CD4-positive, CD25-positive, alpha-beta regulatory T cell (primary cell): Measurements from ENCODE around the gene MON1A. TPM values are rescaled to one million over a fixed set of nuclear protein-coding genes. Genes with fewer than 3 reads are reported as not detected.
"Not testable (repeated sequence)": the region's sequence is repeated elsewhere in the genome, so short reads cannot be mapped to it uniquely, and the experiment has no call there.

Experiments used
- ATAC-seq, 2 donors: fragments of 150-1000 bp; cut with Tn5 transposase; one replicate each; pipeline ENCODE4 v1.10.0; 2021; ENCODE audit warnings: low read depth in 2 of 2, moderate number of reproducible peaks in 2 of 2, moderate library complexity in 1 of 2
- DNase-seq, 3 donors: peaks; one replicate each; pipeline versions ENCODE4 v3.0.0 to v3.0.0-alpha.2; 2012 to 2022; ENCODE audit warnings: mixed read lengths in 1 of 3
- H3K27ac ChIP-seq: one replicate; pipeline ENCODE4 v1.7.0; 2013; ENCODE audit warnings: mild to moderate bottlenecking, low read length; ENCODE audit not compliant: insufficient read depth, poor library complexity, severe bottlenecking
- H3K27me3 ChIP-seq: one replicate; pipeline ENCODE4 v1.7.0; 2013; ENCODE audit warnings: low read length; ENCODE audit not compliant: control insufficient read depth, insufficient read depth
- H3K36me3 ChIP-seq: one replicate; pipeline ENCODE4 v1.7.0; 2013; ENCODE audit warnings: mild to moderate bottlenecking, low read length, moderate library complexity; ENCODE audit not compliant: control insufficient read depth, insufficient read depth
- H3K4me1 ChIP-seq: 2 replicates; pipeline ENCODE4 v1.7.0; 2013; ENCODE audit warnings: mild to moderate bottlenecking, low read length; ENCODE audit not compliant: insufficient read depth, control insufficient read depth, poor library complexity, severe bottlenecking
- H3K4me3 ChIP-seq: one replicate; pipeline ENCODE4 v1.7.0; 2013; ENCODE audit warnings: low read depth, mild to moderate bottlenecking, low read length, moderate library complexity
- H3K9me3 ChIP-seq, 2 experiments: 1 replicate in 1 of 2; 2 replicates in 1 of 2; pipeline ENCODE4 v1.7.0; 2013; ENCODE audit warnings: low read length in 2 of 2, mild to moderate bottlenecking in 1 of 2, moderate library complexity in 1 of 2; ENCODE audit not compliant: control insufficient read depth in 2 of 2
- H3K27ac Mint-ChIP-seq, 3 donors: one replicate each; pipeline ENCODE4 v1.8.0; 2020 to 2022; ENCODE audit warnings: mild to moderate bottlenecking in 3 of 3, mixed read lengths in 3 of 3, moderate library complexity in 2 of 3
- H3K27me3 Mint-ChIP-seq: one replicate; pipeline ENCODE4 v1.8.0; 2022; ENCODE audit warnings: mild to moderate bottlenecking, mixed read lengths
- H3K36me3 Mint-ChIP-seq: one replicate; pipeline ENCODE4 v1.8.0; 2020; ENCODE audit warnings: mixed read lengths
- H3K4me1 Mint-ChIP-seq, 4 donors: one replicate each; pipeline ENCODE4 v1.8.0; 2020 to 2022; ENCODE audit warnings: mixed read lengths in 4 of 4, mild to moderate bottlenecking in 1 of 4
- H3K4me3 Mint-ChIP-seq, 4 donors: one replicate each; pipeline ENCODE4 v1.8.0; 2020 to 2022; ENCODE audit warnings: mild to moderate bottlenecking in 4 of 4, mixed read lengths in 4 of 4, moderate library complexity in 3 of 4
- H3K9me3 Mint-ChIP-seq, 7 donors: one replicate each; pipeline ENCODE4 v1.8.0; 2020 to 2022; ENCODE audit warnings: mixed read lengths in 7 of 7, mild to moderate bottlenecking in 3 of 7, moderate library complexity in 2 of 7
- polyA plus RNA-seq, 4 donors: library from polyadenylated mRNA; unstranded; fragments of 300-500 nt; fragmentation: Illumina TruSeq; gene quantifications; one replicate each; pipeline ENCODE4 v1.2.3, GENCODE V29; 2021
- total RNA-seq: library from RNA; stranded (reverse); gene quantifications from one replicate; pipeline ENCODE4 v1.2.3, GENCODE V29; 2022

MON1A gene
- total and polyA plus RNA-seq, 5 donors from 2014 or later, result 4.7 to 20.1 (median 19.2) TPM

DNA sequence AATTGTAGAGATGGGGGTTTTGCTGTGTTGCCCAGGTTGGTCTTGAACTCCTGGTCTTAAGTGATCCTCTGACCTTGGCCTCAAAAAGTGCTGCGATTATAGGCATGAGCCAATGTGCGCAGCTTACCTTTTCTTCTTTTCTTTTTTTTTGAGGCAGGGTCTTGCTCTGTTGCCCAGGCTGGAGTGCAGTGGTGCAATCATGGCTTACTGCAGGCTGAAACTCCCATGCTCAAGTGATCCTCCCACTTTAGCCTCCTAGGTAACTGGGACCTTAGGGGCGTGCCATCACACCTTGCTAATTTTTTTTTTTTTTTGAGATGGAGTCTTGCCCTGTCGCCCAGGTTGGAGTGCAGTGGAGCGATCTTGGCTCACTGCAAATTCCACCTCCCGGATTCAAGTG, 23.3 kb upstream of the MON1A start:
- Histone ChIP-seq H3K4me1 (peaks cover 4% of the 10 kb centered on the region), H3K9me3 (no peaks in the 10 kb centered on the region), H3K27me3 (no peaks in the 10 kb centered on the region), H3K36me3 (no peaks in the 10 kb centered on the region), H3K4me3 (no peak overlapping the region), H3K27ac (no peak overlapping the region)
- no peak overlapping the region for H3K4me3 Mint-ChIP-seq
- no peak overlapping the region for H3K27ac Mint-ChIP-seq
- ATAC-seq (no peak), DNase-seq (no peak)
- peaks cover 7% of the 10 kb centered on the region for H3K36me3 Mint-ChIP-seq
- H3K9me3 Mint-ChIP-seq, result peaks cover 0 to 1% (median 0%) of the 10 kb centered on the region in 7 donors
- H3K27me3 Mint-ChIP-seq, result no peaks in the 10 kb centered on the region
- peaks cover 0 to 39% (median 22%) of the 10 kb centered on the region in 4 donors for H3K4me1 Mint-ChIP-seq

DNA sequence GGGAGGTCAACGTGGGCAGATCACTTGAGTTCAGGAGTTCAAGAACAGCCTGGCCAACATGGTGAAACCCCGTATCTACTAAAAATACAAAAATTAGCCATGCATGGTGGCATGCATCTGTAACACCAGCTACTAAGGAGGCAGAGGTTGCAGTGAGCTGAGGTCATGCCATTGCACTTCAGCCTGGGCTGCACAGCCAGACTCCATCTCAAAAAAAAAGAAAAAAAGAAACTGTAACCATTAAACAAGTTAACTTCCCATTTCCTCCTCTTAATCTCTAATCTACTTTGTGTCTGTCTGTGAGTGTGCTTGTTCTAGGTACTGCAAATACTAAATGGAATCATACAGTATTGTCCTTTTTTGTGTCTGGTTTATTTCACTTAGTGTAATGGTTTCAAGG, 13.0 kb upstream of the MON1A start:
- H3K4me3 Mint-ChIP-seq, result peak overlapping the region; percentile 15 to 98 (median 53)
- peaks cover 12% of the 10 kb centered on the region for H3K36me3 Mint-ChIP-seq
- H3K27ac ChIP-seq, result no peak overlapping the region

GRCh38 chr3:49940667-49941249, 11.1 kb upstream of the MON1A start:
- Mint-ChIP-seq H3K36me3 (peaks cover 9% of the 10 kb centered on the region), H3K4me3 (peak overlapping the region; percentile 98 to 100 (median 99)), H3K27me3 (peaks cover 7% of the 10 kb centered on the region), H3K4me1 (peaks cover 8 to 45% (median 21%) of the 10 kb centered on the region in 4 donors), H3K9me3 (peaks cover 0 to 4% (median 0%) of the 10 kb centered on the region in 7 donors), H3K27ac (peak overlapping the region; percentile 91 to 98 (median 97))
- peak overlapping the region; percentile 82 for H3K4me3 ChIP-seq
- peaks cover under 1% of the 10 kb centered on the region for H3K36me3 ChIP-seq
- ATAC-seq, result no peak
- H3K4me1 ChIP-seq, result peaks cover 27% of the 10 kb centered on the region
- H3K9me3 ChIP-seq, result no peaks in the 10 kb centered on the region
- peak overlapping the region; percentile 98 for H3K27ac ChIP-seq
- no peaks in the 10 kb centered on the region for H3K27me3 ChIP-seq
- no peak for DNase-seq

More for the DNA sequence above, 13.0 kb upstream of the MON1A start:
- Histone ChIP-seq H3K27me3 (no peaks in the 10 kb centered on the region), H3K4me1 (peaks cover 27% of the 10 kb centered on the region), H3K9me3 (no peaks in the 10 kb centered on the region), H3K4me3 (peak overlapping the region; percentile 57), H3K36me3 (peaks cover 6% of the 10 kb centered on the region)
- DNase-seq, result no peak
- peaks cover 7% of the 10 kb centered on the region for H3K27me3 Mint-ChIP-seq
- ATAC-seq, result no peak
- peaks cover 0 to 4% (median 0%) of the 10 kb centered on the region in 7 donors for H3K9me3 Mint-ChIP-seq
- peak overlapping the region in 1 of 3 donors; percentile 47 for H3K27ac Mint-ChIP-seq
- H3K4me1 Mint-ChIP-seq, result peaks cover 8 to 56% (median 24%) of the 10 kb centered on the region in 4 donors

DNA sequence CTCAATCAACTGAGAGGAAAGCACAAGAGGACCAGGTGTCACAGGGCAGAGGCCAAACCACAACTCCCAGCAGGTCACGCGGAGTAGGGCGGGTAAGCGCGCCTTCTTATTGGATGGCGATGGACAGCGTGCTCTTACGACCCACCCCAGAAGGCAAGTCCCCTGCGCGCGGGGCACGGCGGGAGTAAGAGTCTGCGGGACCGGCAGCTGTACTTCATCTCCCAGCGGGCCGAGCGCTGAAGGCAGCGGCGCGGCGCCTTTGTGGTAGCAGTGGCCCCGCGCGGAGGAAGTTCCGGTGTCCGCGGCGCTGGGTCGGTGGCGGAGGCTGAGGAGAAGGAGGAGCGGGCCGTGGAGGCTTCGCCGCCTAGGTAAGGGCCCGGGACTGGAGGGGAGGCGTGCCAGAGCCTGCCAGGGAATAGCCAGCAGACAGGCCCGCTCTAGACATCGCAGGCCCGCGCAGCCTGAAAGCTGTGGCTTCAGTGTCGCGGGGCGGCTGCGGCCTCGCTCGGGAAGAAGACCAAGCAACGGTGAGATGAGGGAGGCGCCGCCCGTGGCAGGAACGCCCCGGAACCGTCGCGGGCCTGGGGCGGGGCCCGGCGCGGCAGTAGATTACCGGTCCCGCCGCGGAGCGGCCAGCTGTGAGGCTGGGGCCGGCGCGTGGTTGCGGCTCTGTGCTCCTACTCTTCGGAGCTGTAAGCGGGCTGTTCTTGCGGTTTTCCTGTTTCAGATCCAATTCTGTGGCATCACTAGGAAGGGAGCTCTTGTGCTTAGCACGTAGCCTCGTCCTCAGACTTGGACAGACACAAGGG, 10.5 kb upstream of the MON1A start, which contains the start of gene RBM6:
Gene RBM6 (plus strand): TSS at position 293 of the 809 bp plus-strand sequence. CDS start 22,492 bp downstream, outside the sequence.
- Mint-ChIP-seq H3K27me3 (peaks cover 7% of the 10 kb centered on the region), H3K27ac (peak within 1 kb of the TSS; percentile 91 to 98 (median 97)), H3K4me1 (peaks cover 8 to 40% (median 21%) of the 10 kb centered on the region in 4 donors), H3K36me3 (peaks cover 9% of the 10 kb centered on the region), H3K4me3 (peak within 1 kb of the TSS; percentile 98 to 100 (median 99)), H3K9me3 (peaks cover 0 to 4% (median 0%) of the 10 kb centered on the region in 7 donors)
- H3K4me3 ChIP-seq, result peak within 1 kb of the TSS; percentile 82
- H3K4me1 ChIP-seq, result peaks cover 27% of the 10 kb centered on the region
- H3K36me3 ChIP-seq, result no peaks in the 10 kb centered on the region
- ATAC-seq (peak; percentile 98), DNase-seq (peak; percentile 91 to 99 (median 94))
- peak within 1 kb of the TSS; percentile 98 for H3K27ac ChIP-seq
- no peaks in the 10 kb centered on the region for H3K27me3 ChIP-seq
- H3K9me3 ChIP-seq, result no peaks in the 10 kb centered on the region

DNA sequence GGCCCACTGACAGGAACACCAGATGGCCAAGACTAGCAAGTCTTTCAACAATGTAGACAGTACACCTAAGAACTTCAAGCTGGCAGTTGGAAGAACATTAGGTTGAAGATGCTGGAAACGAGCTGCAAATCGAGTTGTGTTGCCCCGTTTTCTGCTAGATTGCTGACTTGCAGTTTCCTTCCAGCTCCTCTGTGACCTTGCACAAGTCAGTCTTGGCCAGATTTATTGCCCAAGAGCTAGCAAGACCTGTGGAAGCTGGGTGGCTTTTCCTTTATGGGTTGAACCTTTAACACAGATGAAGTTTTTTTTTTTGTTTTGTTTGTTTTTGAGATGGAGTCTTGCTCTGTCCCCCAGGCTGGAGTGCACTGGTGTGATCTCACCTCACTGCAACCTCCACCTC, 7.5 kb upstream of the MON1A start:
- H3K27ac ChIP-seq, result no peak overlapping the region
- H3K36me3 ChIP-seq, result no peaks in the 10 kb centered on the region
- H3K4me1 Mint-ChIP-seq, result peaks cover 0 to 25% (median 9%) of the 10 kb centered on the region in 4 donors
- peaks cover 0 to 1% (median 0%) of the 10 kb centered on the region in 7 donors for H3K9me3 Mint-ChIP-seq
- H3K27me3 Mint-ChIP-seq, result peaks cover 7% of the 10 kb centered on the region
- peak overlapping the region in 1 of 4 donors; percentile 52 for H3K4me3 Mint-ChIP-seq
- H3K36me3 Mint-ChIP-seq, result no peaks in the 10 kb centered on the region
- ATAC-seq (no peak), DNase-seq (no peak)
- H3K4me1 ChIP-seq, result peaks cover 20% of the 10 kb centered on the region
- no peak overlapping the region for H3K27ac Mint-ChIP-seq
- no peaks in the 10 kb centered on the region for H3K9me3 ChIP-seq
- H3K4me3 ChIP-seq, result no peak overlapping the region
- no peaks in the 10 kb centered on the region for H3K27me3 ChIP-seq

- ATAC-seq, H3K9me3 Mint-ChIP-seq, H3K36me3 Mint-ChIP-seq, H3K4me3 ChIP-seq, H3K36me3 ChIP-seq, DNase-seq, H3K27me3 ChIP-seq, H3K4me3 Mint-ChIP-seq, H3K9me3 ChIP-seq, H3K27me3 Mint-ChIP-seq, H3K27ac Mint-ChIP-seq, H3K27ac ChIP-seq: not testable (repeated sequence)
- H3K4me1 ChIP-seq, result peaks cover 12% of the 10 kb centered on the region
- peaks cover 0 to 29% (median 14%) of the 10 kb centered on the region in 4 donors for H3K4me1 Mint-ChIP-seq
These were observed 2.7 kb upstream of the MON1A start for GRCh38 chr3:49932281-49932680.

GRCh38 chr3:49930922-49931321, 1.3 kb upstream of the MON1A start:
- H3K27me3 Mint-ChIP-seq, result no peaks in the 10 kb centered on the region
- ATAC-seq, result no peak

More at GRCh38 chr3:49930922-49931321, 1.3 kb upstream of the MON1A start:
- peak overlapping the region in 2 of 3 donors; percentile 52 to 59 for H3K27ac Mint-ChIP-seq
- H3K36me3 Mint-ChIP-seq, result peaks cover 3% of the 10 kb centered on the region
- H3K9me3 Mint-ChIP-seq, result peaks cover 0 to 1% (median 0%) of the 10 kb centered on the region in 7 donors
- peaks cover 12% of the 10 kb centered on the region for H3K4me1 ChIP-seq
- no peak overlapping the region for H3K4me3 ChIP-seq
- no peaks in the 10 kb centered on the region for H3K9me3 ChIP-seq
- H3K4me1 Mint-ChIP-seq, result peaks cover 0 to 35% (median 17%) of the 10 kb centered on the region in 4 donors
- no peak overlapping the region for H3K27ac ChIP-seq
- no peaks in the 10 kb centered on the region for H3K27me3 ChIP-seq
- H3K36me3 ChIP-seq, result no peaks in the 10 kb centered on the region
- DNase-seq, result no peak
- H3K4me3 Mint-ChIP-seq, result peak overlapping the region; percentile 39 to 77 (median 60)
